GM12873 (cell line): Measurements from ENCODE around the gene DNASE2.

ENCODE experiments used
- CTCF ChIP-seq: IDR thresholded peaks from 2 replicates; pipeline ENCODE4 v1.5.1; 2012; ENCODE audit warnings: low read depth, mild to moderate bottlenecking, moderate library complexity, low read length, control low read depth; ENCODE audit not compliant: insufficient read depth; ENCODE audit errors: missing control alignments

The DNASE2 gene

GRCh38 chr19:12913851-12914690 is 32.8 kb upstream of the DNASE2 start:
- TF ChIP-seq CTCF, result no peak

- TF ChIP-seq CTCF, result no peak
These were observed 31.8 kb upstream of the DNASE2 start for GRCh38 chr19:12913011-12913561.

- no peak for TF ChIP-seq CTCF
These were observed 31.3 kb upstream of the DNASE2 start for GRCh38 chr19:12912571-12912970.

GRCh38 chr19:12907166-12907565 is 25.9 kb upstream of the DNASE2 start:
- no peak for TF ChIP-seq CTCF

GRCh38 chr19:12899891-12900518 is 18.8 kb upstream of the DNASE2 start:
- peak; percentile 6 for TF ChIP-seq CTCF

GRCh38 chr19:12896460-12896859 is 15.2 kb upstream of the DNASE2 start:
- TF ChIP-seq CTCF, result no peak

GRCh38 chr19:12893582-12893981 is 12.3 kb upstream of the DNASE2 start:
- TF ChIP-seq CTCF, result no peak
